K562 (cell line): ENCODE data around the gene TMEM33. TPM values are rescaled to one million over a fixed set of nuclear protein-coding genes. Genes with fewer than 3 reads are reported as not detected.
A peak's percentile ranks its signal among the peaks of the same experiment; 100 is the strongest.

ENCODE experiments used
- ATAC-seq: fragments of 200-7000 bp; cut with Tn5 transposase; 3 replicates; pipeline ENCODE4 v1.9.1; 2020; ENCODE audit warnings: moderate library complexity
- BruUV-seq: library from RNA; stranded (reverse); fragments of 400-500 nt; replicated peaks from 2 replicates; lab custom pipeline; 2021; lab: Mats Ljungman, UMichigan
- CTCF ChIA-PET: fragments of 300-600 bp; formaldehyde crosslinking; extraction: SDS; loops from one replicate; lab custom pipeline; 2021; ENCODE audit warnings: low intra/inter-chr PET ratio; lab: Yijun Ruan, JAX
- POLR2A ChIA-PET: fragments of 300-600, 350-650 bp; sonication (Branson Sonifier 250); formaldehyde crosslinking; extraction: SDS; loops from one replicate; lab custom pipeline; 2021; ENCODE audit warnings: antibody characterized with exemption, inconsistent platforms; lab: Yijun Ruan, JAX
- DNase-seq, 4 experiments: peaks; one replicate each; pipeline versions ENCODE4 v3.0.0 to v3.0.0-alpha.2; 2011 to 2018; ENCODE audit warnings: low spot score in 3 of 4, mixed read lengths in 3 of 4; ENCODE audit errors: extremely low read depth in 1 of 4
- FAIRE-seq: peaks from 2 replicates; lab custom pipeline; 2011; peaks lifted over from hg19 to GRCh38; lab: Jason Lieb, UNC
- H2AFZ ChIP-seq: 2 replicates; pipeline ENCODE4 v1.6.0; 2011; ENCODE audit warnings: low read depth, low read length, control low read depth, inconsistent platforms
- H3K27ac ChIP-seq: fragments of 200-600 bp; 3 replicates; pipeline ENCODE4 v1.8.0; 2011; ENCODE audit warnings: low read depth, mild to moderate bottlenecking, control low read depth, inconsistent platforms, low read length, moderate library complexity, mixed read lengths; ENCODE audit errors: extremely low read depth
- H3K27me3 ChIP-seq, 2 experiments: fragments of 300-600 bp in 1 of 2; 2 replicates in 1 of 2; 3 replicates in 1 of 2; pipeline versions ENCODE4 v1.6.0 to v1.8.0; 2011; ENCODE audit warnings: inconsistent platforms in 2 of 2, low read length in 2 of 2, mild to moderate bottlenecking in 1 of 2, mixed read lengths in 1 of 2, moderate library complexity in 1 of 2; ENCODE audit not compliant: control insufficient read depth in 2 of 2, insufficient read depth in 2 of 2
- H3K36me3 ChIP-seq: fragments of 300-600 bp; 3 replicates; pipeline ENCODE4 v1.8.0; 2011; ENCODE audit warnings: mild to moderate bottlenecking, low read length, inconsistent platforms; ENCODE audit not compliant: control insufficient read depth, insufficient read depth
- H3K4me1 ChIP-seq, 2 experiments: fragments of 200-600 bp in 1 of 2; replicated peaks in 1 of 2; 2 replicates in 1 of 2; 3 replicates in 1 of 2; pipeline versions ENCODE4 v1.5.1 to v1.8.0; 2011; ENCODE audit warnings: inconsistent platforms in 2 of 2, low read length in 2 of 2, mild to moderate bottlenecking in 1 of 2, mixed read lengths in 1 of 2, moderate library complexity in 1 of 2; ENCODE audit not compliant: control insufficient read depth in 2 of 2, insufficient read depth in 2 of 2
- H3K4me2 ChIP-seq: 2 replicates; pipeline ENCODE4 v1.6.1; 2011; ENCODE audit warnings: low read length, control low read depth, inconsistent platforms, mixed read lengths; ENCODE audit not compliant: insufficient read depth
- H3K4me3 ChIP-seq: fragments of 200-600 bp; sonication (generic), shearing (Covaris generic); 2 replicates; pipeline ENCODE4 v1.5.1; 2016; ENCODE audit warnings: control low read depth, inconsistent platforms
- H3K79me2 ChIP-seq: fragments of 200-600 bp; 3 replicates; pipeline ENCODE4 v1.8.0; 2011; ENCODE audit warnings: low read length, inconsistent platforms; ENCODE audit not compliant: control insufficient read depth, insufficient read depth
- H3K9ac ChIP-seq, 2 experiments: 2 replicates each; pipeline versions ENCODE4 v1.6.0 to v1.6.1; 2011; ENCODE audit warnings: low read depth in 2 of 2, low read length in 2 of 2, control low read depth in 1 of 2, inconsistent platforms in 1 of 2, mild to moderate bottlenecking in 1 of 2, mixed read lengths in 1 of 2; ENCODE audit not compliant: insufficient read depth in 1 of 2
- H3K9me1 ChIP-seq: one replicate; pipeline ENCODE4 v1.6.0; 2011; ENCODE audit warnings: inconsistent platforms, mild to moderate bottlenecking, low read length, moderate library complexity; ENCODE audit not compliant: control insufficient read depth, insufficient read depth
- H3K9me3 ChIP-seq: replicated peaks from 2 replicates; pipeline ENCODE4 v1.5.1; 2011; ENCODE audit warnings: low read depth, low read length, inconsistent platforms; ENCODE audit not compliant: control insufficient read depth, insufficient read depth
- H4K20me1 ChIP-seq: replicated peaks from 2 replicates; pipeline ENCODE4 v1.6.1; 2011; ENCODE audit warnings: low read length, inconsistent platforms, mixed read lengths; ENCODE audit not compliant: control insufficient read depth, insufficient read depth
- ATF7 ChIP-seq: fragments of 450-650 bp; IDR thresholded peaks from 2 replicates; pipeline ENCODE4 v1.7.1; 2014; ENCODE audit warnings: mild to moderate bottlenecking, moderate library complexity
- CREM ChIP-seq: IDR thresholded peaks from 2 replicates; pipeline ENCODE4 v1.6.1; 2014; ENCODE audit warnings: antibody characterized with exemption, low read depth
- FOXK2 ChIP-seq, 2 experiments: fragments of 450-650 bp; IDR thresholded peaks in 1 of 2; conservative IDR thresholded peaks in 1 of 2; 2 replicates each; pipeline ENCODE4 v1.6.1; 2016; ENCODE audit warnings: low read depth in 2 of 2, mild to moderate bottlenecking in 1 of 2
- MAFG ChIP-seq: fragments of 450-650 bp; conservative IDR thresholded peaks from 2 replicates; pipeline ENCODE4 v1.6.1; 2016; ENCODE audit warnings: missing genetic modification characterization, missing compliant biosample characterization
- MIER1 ChIP-seq: fragments of 450-650 bp; IDR thresholded peaks from 2 replicates; pipeline ENCODE4 v1.6.1; 2016; ENCODE audit warnings: antibody characterized with exemption, mild to moderate bottlenecking, low read depth
- NONO ChIP-seq, 2 experiments: fragments of 200-400 bp in 1 of 2; fragments of 450-650 bp in 1 of 2; formaldehyde crosslinking in 1 of 2; IDR thresholded peaks; 2 replicates each; pipeline ENCODE4 v1.6.1; 2017; ENCODE audit warnings: low read depth in 2 of 2, mild to moderate bottlenecking in 2 of 2, moderate library complexity in 2 of 2, low read length in 1 of 2
- RBFOX2 ChIP-seq: fragments of 200-400 bp; formaldehyde crosslinking; IDR thresholded peaks from 2 replicates; pipeline ENCODE4 v1.6.1; 2017; ENCODE audit warnings: low read depth, mild to moderate bottlenecking, low read length, moderate library complexity
- ZNF134 ChIP-seq: fragments of 250-450 bp; sonication (Bioruptor Pico); conservative IDR thresholded peaks from 2 replicates; pipeline ENCODE4 v1.4.0; 2020
- ZNF274 ChIP-seq: IDR thresholded peaks from 2 replicates; pipeline ENCODE4 v1.6.1; 2011; ENCODE audit warnings: low read depth, mild to moderate bottlenecking, low read length, moderate library complexity, borderline replicate concordance
- ZNF316 ChIP-seq: fragments of 450-650 bp; IDR thresholded peaks from 2 replicates; pipeline ENCODE4 v1.6.1; 2016
- ZNF586 ChIP-seq: fragments of 450-650 bp; formaldehyde crosslinking; conservative IDR thresholded peaks from 2 replicates; pipeline ENCODE4 v1.4.0; 2020; ENCODE audit warnings: mild to moderate bottlenecking, moderate library complexity
- WGBS: fragments of 100-300 bp; shearing (Covaris generic); methylation state at CpG from one replicate; pipeline ENCODE4 v1.1.6; 2016; ENCODE audit warnings: low coverage, mixed read lengths; ENCODE audit not compliant: insufficient coverage; ENCODE audit errors: missing lambda C conversion rate; 5-methylcytosine and 5-hydroxymethylcytosine counted together
- in situ Hi-C: fragments of 300-500 bp; cut with MboI; formaldehyde crosslinking; loops from 4 replicates; pipeline ENCODE4 v1.15.0; 2018; ENCODE audit warnings: inconsistent platforms, mixed read lengths
- intact Hi-C: fragments of 100-400 bp; cut with micrococcal nuclease; formaldehyde crosslinking; loops from 2 replicates; pipeline ENCODE4 v1.14.2; 2022
- polyA plus RNA-seq, 8 experiments: library from polyadenylated mRNA; depleted of rRNA in 4 of 8; stranded (reverse) in 5 of 8; unstranded in 3 of 8; fragments of >200 nt; fragmentation: Nextera tagmentation in 2 of 8; fragmentation: Illumina TruSeq in 1 of 8; extraction: Ambion mirVana in 2 of 8; extraction: Trizol in 1 of 8; gene quantifications; 2 replicates each; pipeline versions ENCODE4 v1.2.1 to v1.2.3, GENCODE V29; 2011 to 2014; ENCODE audit warnings: inconsistent platforms in 1 of 8, missing spikeins in 1 of 8
- total RNA-seq, 7 experiments: library from RNA; depleted of rRNA in 6 of 7; stranded (reverse); fragments of >200 nt in 6 of 7; fragmentation: Illumina TruSeq in 2 of 7; extraction: Trizol in 2 of 7; gene quantifications; 2 replicates each; pipeline versions ENCODE4 v1.2.1 to v1.2.3, GENCODE V29; 2011 to 2021; ENCODE audit warnings: low replicate concordance in 1 of 7
- TF ChIP-seq, protein P1 (sequence below): fragments of 450-650 bp; IDR thresholded peaks from 2 replicates; pipeline ENCODE4 v1.6.1; 2017; ENCODE audit warnings: antibody characterized with exemption
- TF ChIP-seq, protein P2 (sequence below): fragments of 450-650 bp; conservative IDR thresholded peaks from 2 replicates; pipeline ENCODE4 v1.6.1; 2016; ENCODE audit warnings: missing genetic modification characterization, low read depth, mild to moderate bottlenecking, control low read depth, missing compliant biosample characterization
- TF ChIP-seq, protein P3 (sequence below), 2 experiments: fragments of 450-650 bp in 1 of 2; sonication (generic) in 1 of 2; formaldehyde crosslinking in 1 of 2; IDR thresholded peaks in 1 of 2; conservative IDR thresholded peaks in 1 of 2; 2 replicates each; pipeline versions ENCODE4 v1.6.1 to v1.8.1; 2016 to 2023; ENCODE audit warnings: mild to moderate bottlenecking in 2 of 2, moderate library complexity in 2 of 2, inconsistent platforms in 1 of 2, missing genetic modification reagents in 1 of 2
- TF ChIP-seq, protein P4 (sequence below), 2 experiments: fragments of 450-650 bp; conservative IDR thresholded peaks; 2 replicates each; pipeline ENCODE4 v1.6.1; 2017; ENCODE audit warnings: mild to moderate bottlenecking in 2 of 2, moderate library complexity in 2 of 2

TMEM33 gene
- total and polyA plus RNA-seq, 9 of the 15 experiments (the other 6 are each of a cell fraction or from before 2014, with no cell fraction given): 16.8 to 85.9 (median 67.9) TPM

DNA sequence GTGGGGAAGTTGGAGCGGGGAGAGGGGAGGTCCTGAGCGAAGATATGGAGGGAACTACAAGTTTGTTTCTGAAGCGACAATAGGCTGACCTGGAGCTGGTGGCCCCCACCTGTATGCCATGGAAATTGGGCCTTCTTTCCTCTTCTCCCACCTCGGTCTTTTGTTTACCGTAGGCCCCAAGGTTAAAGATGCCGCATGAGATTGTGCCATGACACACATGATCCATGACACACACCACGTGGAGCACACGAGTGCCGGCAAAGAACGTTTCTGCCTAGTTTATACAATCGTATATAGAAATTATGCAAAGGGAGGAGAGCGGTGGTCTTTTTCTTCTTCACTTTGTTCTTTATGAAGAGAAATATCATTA is 408 bp downstream of the TMEM33 start (continued):
- TF ChIP-seq, protein P1, sequence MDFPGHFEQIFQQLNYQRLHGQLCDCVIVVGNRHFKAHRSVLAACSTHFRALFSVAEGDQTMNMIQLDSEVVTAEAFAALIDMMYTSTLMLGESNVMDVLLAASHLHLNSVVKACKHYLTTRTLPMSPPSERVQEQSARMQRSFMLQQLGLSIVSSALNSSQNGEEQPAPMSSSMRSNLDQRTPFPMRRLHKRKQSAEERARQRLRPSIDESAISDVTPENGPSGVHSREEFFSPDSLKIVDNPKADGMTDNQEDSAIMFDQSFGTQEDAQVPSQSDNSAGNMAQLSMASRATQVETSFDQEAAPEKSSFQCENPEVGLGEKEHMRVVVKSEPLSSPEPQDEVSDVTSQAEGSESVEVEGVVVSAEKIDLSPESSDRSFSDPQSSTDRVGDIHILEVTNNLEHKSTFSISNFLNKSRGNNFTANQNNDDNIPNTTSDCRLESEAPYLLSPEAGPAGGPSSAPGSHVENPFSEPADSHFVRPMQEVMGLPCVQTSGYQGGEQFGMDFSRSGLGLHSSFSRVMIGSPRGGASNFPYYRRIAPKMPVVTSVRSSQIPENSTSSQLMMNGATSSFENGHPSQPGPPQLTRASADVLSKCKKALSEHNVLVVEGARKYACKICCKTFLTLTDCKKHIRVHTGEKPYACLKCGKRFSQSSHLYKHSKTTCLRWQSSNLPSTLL: no peak
- TF ChIP-seq ZNF586: no peak

DNA sequence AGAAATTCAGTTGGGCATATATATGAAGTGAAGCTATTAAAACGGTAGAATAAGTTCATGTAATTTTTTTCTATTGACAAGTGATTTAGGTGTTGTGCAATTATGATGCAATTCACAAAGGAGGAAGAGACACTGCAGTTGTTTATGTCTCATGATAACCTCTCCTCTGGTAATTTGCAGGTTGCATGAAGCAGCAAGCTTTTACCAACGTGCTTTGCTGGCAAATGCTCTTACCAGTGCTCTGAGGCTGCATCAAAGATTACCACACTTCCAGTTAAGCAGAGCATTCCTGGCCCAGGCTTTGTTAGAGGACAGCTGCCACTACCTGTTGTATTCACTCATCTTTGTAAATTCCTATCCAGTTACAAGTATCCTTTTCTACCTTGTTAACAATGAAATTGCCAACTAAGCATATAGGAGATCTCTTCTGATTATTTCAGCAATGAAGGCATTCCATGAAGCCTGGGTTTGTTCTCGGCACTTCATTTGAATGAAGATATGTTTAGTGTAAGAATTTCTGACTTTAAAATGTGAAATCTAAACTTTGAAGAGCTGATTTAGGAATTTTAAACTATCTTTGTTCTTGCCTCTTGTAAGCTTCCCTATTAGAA is 3.9 kb downstream of the TMEM33 start:
- CTCF ChIA-PET: no interaction called here
- H3K4me2 ChIP-seq: no peak overlapping the region
- ATAC-seq: no peak
- DNase-seq: no peak
- H3K36me3 ChIP-seq: peaks cover 67% of the 10 kb centered on the region
- 51% methylated on average over 3 of the region's 3 CpGs for WGBS
- no peaks in the 10 kb centered on the region for H3K9me1 ChIP-seq
- POLR2A ChIA-PET: no interaction called here
- no TSS peak for BruUV-seq
- intact Hi-C loops: loop anchor here (5.0 kb wide), 1 partner anchor 53 kb away; the partner anchor contains the start of gene SLC30A9
- in situ Hi-C loops: no loop called here
- peaks cover 5 to 6% of the 10 kb centered on the region in 2 experiments; a peak in 3 of 5 replicates for H3K4me1 ChIP-seq
- H3K9me3 ChIP-seq: no peaks in the 10 kb centered on the region
- no peak for FAIRE-seq
- H4K20me1 ChIP-seq: no peaks in the 10 kb centered on the region
- H3K79me2 ChIP-seq: peaks cover 70% of the 10 kb centered on the region
- H3K27ac ChIP-seq: no peak overlapping the region
- no peak overlapping the region for H2AFZ ChIP-seq
- no peak overlapping the region; a peak in 1 of 4 replicates for H3K9ac ChIP-seq
- H3K27me3 ChIP-seq: no peaks in the 10 kb centered on the region
- no peak overlapping the region for H3K4me3 ChIP-seq
- TF ChIP-seq MIER1 (no peak), FOXK2 (conservative IDR thresholded peaks at IDR 0.05 in 1 of 2, IDR thresholded peaks at IDR 0.05 in 1 of 2; ENCODE audit: low read depth in 2 of 2) (no peak), CREM (no peak), MAFG (tag) (peak; percentile 55; the same call in 1 of the 2 replicates), ATF7 (peak; percentile 42; the same call in 1 of the 2 replicates), NONO (IDR thresholded peaks at IDR 0.05; ENCODE audit: low read depth in 2 of 2, low read length in 1 of 2) (no peak), ZNF274 (no peak), RBFOX2 (no peak), ZNF134 (CRISPR knock-in tag) (no peak), ZNF316 (peak; percentile 79)
- TF ChIP-seq, protein P2, sequence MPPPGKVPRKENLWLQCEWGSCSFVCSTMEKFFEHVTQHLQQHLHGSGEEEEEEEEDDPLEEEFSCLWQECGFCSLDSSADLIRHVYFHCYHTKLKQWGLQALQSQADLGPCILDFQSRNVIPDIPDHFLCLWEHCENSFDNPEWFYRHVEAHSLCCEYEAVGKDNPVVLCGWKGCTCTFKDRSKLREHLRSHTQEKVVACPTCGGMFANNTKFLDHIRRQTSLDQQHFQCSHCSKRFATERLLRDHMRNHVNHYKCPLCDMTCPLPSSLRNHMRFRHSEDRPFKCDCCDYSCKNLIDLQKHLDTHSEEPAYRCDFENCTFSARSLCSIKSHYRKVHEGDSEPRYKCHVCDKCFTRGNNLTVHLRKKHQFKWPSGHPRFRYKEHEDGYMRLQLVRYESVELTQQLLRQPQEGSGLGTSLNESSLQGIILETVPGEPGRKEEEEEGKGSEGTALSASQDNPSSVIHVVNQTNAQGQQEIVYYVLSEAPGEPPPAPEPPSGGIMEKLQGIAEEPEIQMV (tag): no peak
- TF ChIP-seq, protein P3, sequence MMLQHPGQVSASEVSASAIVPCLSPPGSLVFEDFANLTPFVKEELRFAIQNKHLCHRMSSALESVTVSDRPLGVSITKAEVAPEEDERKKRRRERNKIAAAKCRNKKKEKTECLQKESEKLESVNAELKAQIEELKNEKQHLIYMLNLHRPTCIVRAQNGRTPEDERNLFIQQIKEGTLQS (IDR thresholded peaks at IDR 0.05): peak; percentile 87
- TF ChIP-seq, protein P3 (CRISPR knock-in tag; conservative IDR thresholded peaks at IDR 0.05): no peak
- TF ChIP-seq, protein P4, sequence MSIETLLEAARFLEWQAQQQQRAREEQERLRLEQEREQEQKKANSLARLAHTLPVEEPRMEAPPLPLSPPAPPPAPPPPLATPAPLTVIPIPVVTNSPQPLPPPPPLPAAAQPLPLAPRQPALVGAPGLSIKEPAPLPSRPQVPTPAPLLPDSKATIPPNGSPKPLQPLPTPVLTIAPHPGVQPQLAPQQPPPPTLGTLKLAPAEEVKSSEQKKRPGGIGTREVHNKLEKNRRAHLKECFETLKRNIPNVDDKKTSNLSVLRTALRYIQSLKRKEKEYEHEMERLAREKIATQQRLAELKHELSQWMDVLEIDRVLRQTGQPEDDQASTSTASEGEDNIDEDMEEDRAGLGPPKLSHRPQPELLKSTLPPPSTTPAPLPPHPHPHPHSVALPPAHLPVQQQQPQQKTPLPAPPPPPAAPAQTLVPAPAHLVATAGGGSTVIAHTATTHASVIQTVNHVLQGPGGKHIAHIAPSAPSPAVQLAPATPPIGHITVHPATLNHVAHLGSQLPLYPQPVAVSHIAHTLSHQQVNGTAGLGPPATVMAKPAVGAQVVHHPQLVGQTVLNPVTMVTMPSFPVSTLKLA (conservative IDR thresholded peaks at IDR 0.05): no peak
